NCI-H460 (cell line): ENCODE results near the gene KNG1. TPM values are rescaled to one million over a fixed set of nuclear protein-coding genes. Genes with fewer than 3 reads are reported as not detected.
A peak's percentile ranks its signal among the peaks of the same experiment; 100 is the strongest.
"Not testable (repeated sequence)": the region's sequence is repeated elsewhere in the genome, so short reads cannot be mapped to it uniquely, and the experiment has no call there.

Experiments
- DNase-seq: peaks from one replicate; pipeline ENCODE4 v3.0.0-alpha.2; 2016; ENCODE audit warnings: low read depth; ENCODE audit errors: extremely low read depth
- polyA plus RNA-seq: library from polyadenylated mRNA; depleted of rRNA; stranded (reverse); fragments of >200 nt; gene quantifications from 2 replicates; pipeline ENCODE4 v1.2.3, GENCODE V29; 2014; cell fraction: nucleus; rRNA removed
- total RNA-seq: library from RNA; depleted of rRNA; stranded (reverse); fragments of >200 nt; shearing (Covaris generic); gene quantifications from 2 replicates; pipeline ENCODE4 v1.2.3, GENCODE V29; 2014; rRNA removed

The KNG1 gene
- total RNA-seq = not detected in 2 replicates
- not detected in 2 replicates for polyA plus RNA-seq

DNA sequence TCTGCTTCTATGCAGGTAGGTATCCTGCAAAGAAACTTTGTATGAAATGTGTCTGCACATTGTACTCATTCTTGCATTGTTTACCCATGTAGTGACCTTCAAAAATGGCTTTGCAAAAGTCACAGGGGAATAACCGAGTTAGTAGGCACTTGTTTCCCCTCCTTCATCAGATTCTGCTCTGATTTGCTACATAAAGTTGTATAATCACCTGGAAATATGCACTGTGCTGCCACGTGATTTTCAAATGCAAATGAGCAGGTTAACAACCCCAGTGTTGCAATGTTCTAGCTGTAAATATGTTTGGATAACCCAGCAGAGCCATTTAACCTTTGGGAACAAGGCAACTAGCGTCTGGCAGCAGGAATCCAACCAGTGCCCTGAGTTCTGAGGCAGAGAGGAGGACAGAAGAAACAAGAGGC, at the start of gene KNG1:
Gene KNG1 (plus strand): TSS at position 321 of the 419 bp plus-strand sequence. CDS start 184 bp downstream, outside the sequence.
- DNase-seq = no peak

DNA sequence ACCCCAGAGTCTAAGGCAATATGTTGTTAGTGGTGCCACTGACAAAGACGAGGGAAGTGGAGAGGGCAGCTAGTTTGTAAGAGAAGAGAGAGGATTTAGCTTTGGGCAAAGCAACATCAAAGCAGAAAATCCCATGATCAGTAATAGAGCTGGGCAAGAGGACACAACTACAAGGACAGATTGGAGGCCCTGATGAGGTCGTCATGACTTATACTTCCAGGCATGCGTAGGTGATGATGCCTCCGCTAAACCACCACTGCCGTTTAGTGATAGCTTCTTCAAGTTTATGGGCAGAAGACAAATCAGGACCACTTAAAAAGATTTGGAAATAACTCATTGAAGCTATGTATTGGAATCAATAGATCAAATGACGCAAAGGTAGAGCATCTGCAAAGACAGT, 48.7 kb upstream of the KNG1 start:
- DNase-seq = no peak

GRCh38 chr3:186669378-186670084, 47.6 kb upstream of the KNG1 start:
- DNase-seq = peak; percentile 4

DNA sequence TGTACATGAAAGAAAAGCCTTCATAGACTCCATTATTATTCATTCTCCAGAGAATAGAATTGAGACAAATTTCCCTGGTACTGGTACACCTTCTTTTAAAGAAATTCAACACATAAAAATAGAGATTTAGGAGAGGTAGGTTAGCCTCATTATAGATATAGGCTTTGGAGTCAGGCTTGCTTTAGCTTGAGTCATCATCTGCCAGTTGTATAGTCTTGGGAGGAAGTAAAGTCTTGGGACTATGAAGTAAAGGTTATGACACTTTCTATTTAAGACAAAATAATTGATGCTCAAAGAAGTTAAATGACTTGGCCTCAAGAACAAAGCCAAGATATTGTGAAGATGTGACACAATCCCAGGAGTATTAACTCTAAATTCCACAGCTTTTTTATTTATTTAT, 47.0 kb upstream of the KNG1 start:
- no peak for DNase-seq

DNA sequence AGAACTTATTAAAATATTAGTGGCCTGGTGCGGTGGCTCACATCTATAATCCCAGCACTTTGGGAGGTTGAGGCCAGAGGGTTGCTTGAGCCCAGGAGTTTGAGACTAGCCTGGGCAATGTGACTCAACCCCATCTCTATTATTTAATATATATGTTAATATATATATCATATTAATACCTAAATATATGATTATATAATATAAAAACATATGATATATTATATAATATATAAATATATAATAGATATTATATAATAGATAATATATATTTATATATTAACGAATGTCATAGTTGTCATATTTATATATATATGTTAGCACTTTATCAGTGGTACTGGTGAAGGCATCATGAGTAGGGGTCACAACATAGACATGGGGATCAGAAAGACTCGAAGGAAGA, 46.1 kb upstream of the KNG1 start:
- DNase-seq = no peak

DNA sequence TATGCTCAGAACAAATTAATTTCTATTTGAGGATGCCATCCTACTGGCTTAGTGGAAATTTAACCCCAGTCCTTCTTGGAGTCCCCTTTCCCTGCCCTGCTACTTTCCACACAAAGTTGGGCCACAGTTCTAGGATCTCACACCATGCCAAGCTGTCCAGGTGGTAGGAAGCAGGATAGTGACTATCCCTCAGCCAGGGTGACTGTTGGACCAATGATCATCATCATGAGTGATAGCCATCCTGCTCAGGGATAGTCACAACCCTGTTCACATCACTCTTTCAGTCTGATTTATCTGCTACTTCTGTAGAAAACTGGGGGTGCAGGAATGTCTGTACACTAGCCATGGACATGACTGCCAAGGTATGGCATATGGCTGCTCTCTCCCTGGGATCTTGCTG, 38.6 kb upstream of the KNG1 start:
- no peak for DNase-seq

DNA sequence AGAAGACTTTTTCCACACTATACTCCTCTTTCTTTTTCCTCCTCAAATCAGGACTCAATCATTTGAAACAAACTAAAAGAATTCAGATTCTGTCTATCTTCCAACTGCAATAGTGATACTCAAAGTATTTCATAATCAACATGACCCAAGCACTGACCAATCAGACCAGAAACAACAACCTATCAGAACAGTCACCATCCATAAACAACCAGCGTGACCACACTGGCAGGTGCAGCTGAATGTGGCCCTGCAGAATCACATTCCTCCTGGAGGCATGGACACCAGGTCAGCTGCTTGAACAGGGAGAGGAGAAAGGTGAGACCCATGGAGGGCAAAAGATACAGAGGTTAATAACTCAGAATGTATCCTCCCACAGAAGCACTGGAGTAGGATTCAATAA, 38.0 kb upstream of the KNG1 start:
- no peak for DNase-seq

GRCh38 chr3:186680869-186681268, 36.3 kb upstream of the KNG1 start:
- no peak for DNase-seq

GRCh38 chr3:186682812-186683211, 34.3 kb upstream of the KNG1 start:
- no peak for DNase-seq

DNA sequence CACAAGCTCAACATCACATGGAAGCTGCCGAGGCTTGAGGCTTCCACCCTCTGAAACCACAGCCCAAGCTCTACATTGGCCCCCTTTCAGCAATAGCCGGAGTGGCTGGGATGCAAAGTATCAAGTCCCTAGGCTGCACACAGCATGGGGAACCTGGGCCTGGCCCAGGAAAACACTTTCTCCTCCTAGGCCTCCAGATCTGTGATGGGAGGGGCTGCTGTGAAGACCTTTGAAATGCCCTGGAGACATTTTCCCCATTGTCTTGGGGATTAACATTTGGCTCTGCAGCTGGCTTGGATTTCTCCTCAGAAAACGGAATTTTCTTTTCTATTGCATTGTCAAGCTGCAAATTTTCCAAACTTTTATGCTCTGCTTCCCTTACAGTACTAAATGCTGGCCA, 33.2 kb upstream of the KNG1 start:
- no peak for DNase-seq

DNA sequence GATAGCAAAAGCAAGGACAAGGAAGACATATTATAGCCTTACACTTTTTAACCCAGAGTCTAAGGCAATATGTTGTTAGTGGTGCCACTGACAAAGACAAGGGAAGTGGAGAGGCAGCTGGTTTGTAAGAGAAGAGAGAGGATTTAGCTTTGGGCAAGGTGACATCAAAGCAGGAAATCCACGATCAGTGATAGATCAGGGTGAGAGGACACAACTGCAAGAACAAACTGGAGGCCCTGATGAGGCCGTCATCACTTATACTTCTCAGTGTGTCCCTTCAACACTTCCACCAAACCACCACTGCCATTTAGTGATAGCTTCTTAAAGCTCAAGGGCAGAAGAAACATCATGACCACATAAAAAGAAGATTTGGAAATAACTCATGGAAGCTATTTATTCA, 30.7 kb upstream of the KNG1 start:
- DNase-seq = not testable (repeated sequence)

DNA sequence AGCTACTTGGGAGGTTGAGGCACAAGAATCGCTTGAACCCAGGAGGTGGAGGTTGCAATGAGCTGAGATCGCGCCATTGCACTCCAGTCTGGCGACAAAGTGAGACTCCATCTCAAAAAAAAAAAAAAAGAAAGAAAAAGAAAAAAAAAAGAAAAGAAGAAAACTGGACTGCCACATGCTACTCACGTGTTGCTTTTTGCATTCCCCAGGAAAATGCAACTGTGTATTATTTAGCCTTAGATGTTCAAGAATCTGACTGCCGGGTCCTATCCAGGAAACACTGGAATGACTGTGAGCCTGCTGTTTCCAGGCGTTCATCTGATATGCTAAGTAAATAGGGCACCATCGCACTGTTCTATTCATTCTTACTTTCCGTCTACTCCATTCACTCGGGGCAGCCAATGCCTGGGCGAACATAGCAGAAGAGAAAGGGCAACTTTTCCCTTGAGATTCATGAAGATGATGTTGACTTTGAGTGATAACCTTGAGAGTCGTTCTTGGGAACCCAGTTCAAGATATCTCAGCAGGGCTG, 30.0 kb upstream of the KNG1 start:
- DNase-seq = no peak

GRCh38 chr3:186690304-186690703, 26.9 kb upstream of the KNG1 start:
- not testable (repeated sequence) for DNase-seq

- no peak for DNase-seq
These were observed 25.5 kb upstream of the KNG1 start for GRCh38 chr3:186691676-186692075.

- no peak for DNase-seq
These were observed 23.3 kb upstream of the KNG1 start for GRCh38 chr3:186693843-186694242.

GRCh38 chr3:186694288-186695032, 22.7 kb upstream of the KNG1 start:
- DNase-seq = no peak

GRCh38 chr3:186696522-186696921, 20.6 kb upstream of the KNG1 start:
- DNase-seq = no peak

- DNase-seq = no peak
These were observed 19.6 kb upstream of the KNG1 start for GRCh38 chr3:186697510-186697909.

- DNase-seq = no peak
These were observed 16.9 kb upstream of the KNG1 start for GRCh38 chr3:186700267-186700666.

GRCh38 chr3:186702451-186702850, 14.7 kb upstream of the KNG1 start:
- not testable (repeated sequence) for DNase-seq

DNA sequence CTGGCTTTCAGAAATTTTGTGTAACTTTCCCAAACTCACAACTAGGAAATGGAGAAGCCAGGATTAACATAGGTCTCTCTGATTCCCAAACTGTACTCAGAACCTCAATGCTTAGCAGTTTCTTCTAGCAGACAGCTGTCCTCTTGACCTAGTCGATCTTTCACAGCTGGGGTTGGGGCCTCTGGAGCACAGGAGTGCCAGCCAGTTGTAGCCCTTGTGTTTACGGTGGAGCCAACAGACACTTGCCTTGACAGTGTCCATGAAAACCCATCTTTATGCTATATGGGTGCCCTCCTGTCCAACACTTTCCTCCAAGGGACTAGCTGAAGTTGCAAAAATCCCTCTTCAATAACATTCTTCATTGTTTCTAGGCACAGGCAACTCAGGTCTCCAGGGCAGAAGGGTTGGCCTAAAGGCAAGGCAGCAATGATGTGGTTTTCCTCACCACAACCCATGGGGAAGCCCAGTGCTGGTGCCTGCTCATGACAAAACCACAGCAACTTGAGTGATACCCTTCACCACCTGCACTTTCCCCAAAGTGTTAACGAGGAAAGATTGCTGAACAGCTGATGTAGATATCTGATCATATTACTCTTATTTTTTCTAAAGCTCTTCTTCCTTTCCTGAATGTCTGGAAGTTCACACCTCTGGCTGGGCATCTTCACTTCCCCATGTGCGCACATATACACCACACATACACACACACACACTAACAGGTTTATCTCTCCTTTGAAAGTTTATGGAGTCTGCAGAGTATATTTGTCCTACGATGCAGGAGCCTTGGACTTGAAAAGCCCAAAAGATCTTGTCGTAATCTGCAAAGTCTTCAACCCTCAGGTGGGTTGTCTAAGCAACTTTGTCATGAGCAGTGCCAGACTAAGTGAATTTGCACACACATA, 11.0 kb upstream of the KNG1 start:
- no peak for DNase-seq
